Kasumi-1 (cell line): Measurements from ENCODE around the gene ASB2.

Experiments used
- DNase-seq, 2 experiments: peaks; one replicate each; lab custom pipeline; 2025; lab: John Stamatoyannopoulos, UW

ASB2 gene

GRCh38 chr14:93926873-93927799 is 49.2 kb downstream of the ASB2 start, which contains the start of gene FAM181A:
FAM181A (plus strand) TSS chr14:93927344; CDS start chr14:93928286, 942 bp downstream.
- no peak for DNase-seq

GRCh38 chr14:93926245-93926872 is 50.0 kb downstream of the ASB2 start:
- no peak for DNase-seq

- DNase-seq, result no peak
These were observed 50.9 kb downstream of the ASB2 start for GRCh38 chr14:93925374-93925895.

- DNase-seq, result no peak
These were observed 51.6 kb downstream of the ASB2 start for GRCh38 chr14:93924592-93925355.

GRCh38 chr14:93923626-93924025 is 52.7 kb downstream of the ASB2 start:
- no peak for DNase-seq

GRCh38 chr14:93921001-93921806 is 55.2 kb downstream of the ASB2 start:
- DNase-seq, result no peak

GRCh38 chr14:93917141-93917540 is 59.2 kb downstream of the ASB2 start:
- DNase-seq, result no peak

GRCh38 chr14:93916498-93916897 is 59.9 kb downstream of the ASB2 start:
- DNase-seq, result no peak

- DNase-seq, result no peak
These were observed 60.6 kb downstream of the ASB2 start for GRCh38 chr14:93915800-93916199.

GRCh38 chr14:93915070-93915705 is 61.2 kb downstream of the ASB2 start:
- DNase-seq, result no peak

GRCh38 chr14:93914278-93914677 is 62.1 kb downstream of the ASB2 start:
- no peak for DNase-seq

GRCh38 chr14:93912782-93913181 is 63.6 kb downstream of the ASB2 start:
- DNase-seq, result no peak

GRCh38 chr14:93911975-93912615 is 64.3 kb downstream of the ASB2 start:
- no peak for DNase-seq

- no peak for DNase-seq
These were observed 66.8 kb downstream of the ASB2 start for GRCh38 chr14:93909429-93910128.

GRCh38 chr14:93906341-93907329 is 69.7 kb downstream of the ASB2 start:
- DNase-seq, result peak; percentile 31 to 38

GRCh38 chr14:93905623-93906022 is 70.7 kb downstream of the ASB2 start:
- no peak for DNase-seq

GRCh38 chr14:93903342-93904184 is 72.8 kb downstream of the ASB2 start:
- DNase-seq, result no peak
